HEK293 (cell line): Measurements from ENCODE around the gene ANAPC2.

Experiments
- BCL11B ChIP-seq: fragments of 450-650 bp; formaldehyde crosslinking; IDR thresholded peaks from 2 replicates; pipeline ENCODE4 v1.5.1; 2016; ENCODE audit warnings: low read depth, missing biosample characterization, missing genetic modification characterization
- FEZF1 ChIP-seq: fragments of 450-650 bp; formaldehyde crosslinking; IDR thresholded peaks from 2 replicates; pipeline ENCODE4 v1.5.1; 2016; ENCODE audit warnings: missing biosample characterization, missing genetic modification characterization
- GLIS1 ChIP-seq: fragments of 450-650 bp; formaldehyde crosslinking; IDR thresholded peaks from 2 replicates; pipeline ENCODE4 v1.5.1; 2016; ENCODE audit warnings: missing biosample characterization, missing genetic modification characterization
- HOXA7 ChIP-seq: sonication (generic); formaldehyde crosslinking; IDR thresholded peaks from 2 replicates; pipeline ENCODE4 v1.8.1; 2022; ENCODE audit warnings: missing genetic modification reagents, borderline replicate concordance
- KLF1 ChIP-seq: fragments of 450-650 bp; formaldehyde crosslinking; IDR thresholded peaks from 2 replicates; pipeline ENCODE4 v1.5.1; 2016; ENCODE audit warnings: missing biosample characterization, missing genetic modification characterization
- PRDM10 ChIP-seq: fragments of 450-650 bp; formaldehyde crosslinking; IDR thresholded peaks from 2 replicates; pipeline ENCODE4 v1.5.1; 2016; ENCODE audit warnings: missing biosample characterization, missing genetic modification characterization
- ZNF10 ChIP-seq: fragments of 450-650 bp; formaldehyde crosslinking; IDR thresholded peaks from 2 replicates; pipeline ENCODE4 v1.5.1; 2017; ENCODE audit warnings: missing biosample characterization, missing genetic modification characterization
- ZNF157 ChIP-seq: fragments of 450-650 bp; formaldehyde crosslinking; IDR thresholded peaks from 2 replicates; pipeline ENCODE4 v1.5.1; 2016; ENCODE audit warnings: missing biosample characterization, missing genetic modification characterization
- ZNF169 ChIP-seq: fragments of 450-650 bp; formaldehyde crosslinking; IDR thresholded peaks from 2 replicates; pipeline ENCODE4 v1.5.1; 2016; ENCODE audit warnings: missing biosample characterization, missing genetic modification characterization
- ZNF211 ChIP-seq: fragments of 450-650 bp; formaldehyde crosslinking; IDR thresholded peaks from 2 replicates; pipeline ENCODE4 v1.5.1; 2016; ENCODE audit warnings: low read depth, missing biosample characterization, missing genetic modification characterization
- ZNF221 ChIP-seq: fragments of 450-650 bp; formaldehyde crosslinking; IDR thresholded peaks from 2 replicates; pipeline ENCODE4 v1.5.1; 2017; ENCODE audit warnings: missing biosample characterization, missing genetic modification characterization, borderline replicate concordance
- ZNF292 ChIP-seq: fragments of 450-650 bp; formaldehyde crosslinking; IDR thresholded peaks from 2 replicates; pipeline ENCODE4 v1.5.1; 2016; ENCODE audit warnings: low read depth, missing biosample characterization, missing genetic modification characterization, borderline replicate concordance
- ZNF311 ChIP-seq: fragments of 450-650 bp; formaldehyde crosslinking; IDR thresholded peaks from 2 replicates; pipeline ENCODE4 v1.5.1; 2017; ENCODE audit warnings: missing biosample characterization, missing genetic modification characterization, borderline replicate concordance
- ZNF366 ChIP-seq: fragments of 450-650 bp; formaldehyde crosslinking; conservative IDR thresholded peaks from 2 replicates; pipeline ENCODE4 v1.5.1; 2016; ENCODE audit warnings: missing biosample characterization, missing genetic modification characterization
- ZNF423 ChIP-seq: fragments of 450-650 bp; formaldehyde crosslinking; IDR thresholded peaks from 2 replicates; pipeline ENCODE4 v1.5.1; 2016; ENCODE audit warnings: missing biosample characterization, missing genetic modification characterization
- ZNF473 ChIP-seq: fragments of 450-650 bp; formaldehyde crosslinking; IDR thresholded peaks from 2 replicates; pipeline ENCODE4 v1.5.1; 2017; ENCODE audit warnings: missing biosample characterization, missing genetic modification characterization
- ZNF610 ChIP-seq: fragments of 450-650 bp; formaldehyde crosslinking; IDR thresholded peaks from 2 replicates; pipeline ENCODE4 v1.5.1; 2016; ENCODE audit warnings: missing biosample characterization, missing genetic modification characterization, borderline replicate concordance
- ZNF768 ChIP-seq: fragments of 450-650 bp; formaldehyde crosslinking; IDR thresholded peaks from 2 replicates; pipeline ENCODE4 v1.5.1; 2018; ENCODE audit warnings: missing biosample characterization, mild to moderate bottlenecking, missing genetic modification characterization
- ZNF776 ChIP-seq: fragments of 450-650 bp; formaldehyde crosslinking; IDR thresholded peaks from 2 replicates; pipeline ENCODE4 v1.5.0; 2017; ENCODE audit warnings: missing biosample characterization, missing genetic modification characterization, borderline replicate concordance
- ZNF792 ChIP-seq: fragments of 450-650 bp; formaldehyde crosslinking; IDR thresholded peaks from 2 replicates; pipeline ENCODE4 v1.5.1; 2016; ENCODE audit warnings: missing biosample characterization, missing genetic modification characterization
- ZNF837 ChIP-seq: fragments of 450-650 bp; formaldehyde crosslinking; IDR thresholded peaks from 2 replicates; pipeline ENCODE4 v1.5.1; 2016; ENCODE audit warnings: missing biosample characterization, missing genetic modification characterization
- ZNF843 ChIP-seq: fragments of 450-650 bp; formaldehyde crosslinking; IDR thresholded peaks from 2 replicates; pipeline ENCODE4 v1.5.1; 2016; ENCODE audit warnings: missing biosample characterization, missing genetic modification characterization
- ZSCAN16 ChIP-seq: fragments of 450-650 bp; formaldehyde crosslinking; IDR thresholded peaks from 2 replicates; pipeline ENCODE4 v1.5.1; 2016; ENCODE audit warnings: missing biosample characterization, missing genetic modification characterization
- ZSCAN18 ChIP-seq: fragments of 450-650 bp; formaldehyde crosslinking; IDR thresholded peaks from 2 replicates; pipeline ENCODE4 v1.5.1; 2016; ENCODE audit warnings: missing biosample characterization, missing genetic modification characterization
- TF ChIP-seq, protein P1 (sequence below): fragments of 450-650 bp; formaldehyde crosslinking; IDR thresholded peaks from 2 replicates; pipeline ENCODE4 v1.5.1; 2016; ENCODE audit warnings: missing biosample characterization, missing genetic modification characterization, low read depth
- TF ChIP-seq, protein P2 (sequence below): fragments of 450-650 bp; formaldehyde crosslinking; IDR thresholded peaks from 2 replicates; pipeline ENCODE4 v1.5.1; 2016; ENCODE audit warnings: missing biosample characterization, missing genetic modification characterization
- TF ChIP-seq, protein P3 (sequence below): fragments of 450-650 bp; formaldehyde crosslinking; IDR thresholded peaks from 2 replicates; pipeline ENCODE4 v1.5.1; 2017; ENCODE audit warnings: missing biosample characterization, missing genetic modification characterization
- TF ChIP-seq, protein P4 (sequence below): sonication (generic); formaldehyde crosslinking; IDR thresholded peaks from 2 replicates; pipeline ENCODE4 v1.8.1; 2022; ENCODE audit warnings: mild to moderate bottlenecking, moderate library complexity, missing genetic modification reagents

Gene ANAPC2

DNA sequence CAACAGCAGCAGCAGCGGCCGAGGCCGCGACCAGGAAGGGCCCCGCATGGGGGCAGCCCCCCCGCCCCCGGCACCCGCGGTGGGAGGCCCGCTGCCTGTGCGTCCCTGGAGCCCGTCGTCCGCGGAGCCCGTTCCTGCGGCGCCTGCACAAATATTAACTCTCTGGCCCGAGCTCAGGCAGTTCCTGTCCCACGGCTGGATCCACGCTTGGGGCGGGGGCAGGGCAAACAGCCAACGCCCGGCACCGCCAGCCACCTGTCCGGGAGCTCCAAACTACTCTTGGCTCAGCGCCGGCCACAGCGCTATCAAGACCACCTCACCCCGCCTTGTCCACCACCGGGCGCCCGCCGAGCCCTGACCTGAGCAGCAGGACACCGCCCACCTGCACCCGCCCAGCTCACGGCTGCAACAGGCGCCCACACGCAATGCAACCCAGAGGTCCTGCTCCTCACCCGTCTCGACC lies 18.4 kb downstream of the ANAPC2 start, which contains the start of gene LRRC26 (continued):
- TF ChIP-seq ZNF221 (tag by site-specific recombination) (no peak), PRDM10 (no peak), ZNF311 (tag by site-specific recombination) (no peak), FEZF1 (no peak), ZNF843 (tag by site-specific recombination) (no peak), ZSCAN18 (tag by site-specific recombination) (no peak), ZNF10 (tag by site-specific recombination) (no peak), ZNF366 (no peak), ZNF169 (tag by site-specific recombination) (no peak), ZNF423 (no peak), HOXA7 (CRISPR knock-in tag) (no peak), ZNF211 (no peak), ZNF776 (tag by site-specific recombination) (no peak), GLIS1 (tag by site-specific recombination) (peak; percentile 81), ZNF610 (tag by site-specific recombination) (no peak), ZNF768 (tag by site-specific recombination) (no peak), ZSCAN16 (no peak), ZNF792 (tag by site-specific recombination) (0 out of 2 replicates have a peak, but pooled peaks have one; percentile 26), ZNF292 (no peak), KLF1 (tag by site-specific recombination) (peak; percentile 99), ZNF837 (tag by site-specific recombination) (no peak), ZNF157 (no peak), ZNF473 (tag by site-specific recombination) (no peak), BCL11B (0 out of 2 replicates have a peak, but pooled peaks have one; percentile 47)
- TF ChIP-seq, protein P1, sequence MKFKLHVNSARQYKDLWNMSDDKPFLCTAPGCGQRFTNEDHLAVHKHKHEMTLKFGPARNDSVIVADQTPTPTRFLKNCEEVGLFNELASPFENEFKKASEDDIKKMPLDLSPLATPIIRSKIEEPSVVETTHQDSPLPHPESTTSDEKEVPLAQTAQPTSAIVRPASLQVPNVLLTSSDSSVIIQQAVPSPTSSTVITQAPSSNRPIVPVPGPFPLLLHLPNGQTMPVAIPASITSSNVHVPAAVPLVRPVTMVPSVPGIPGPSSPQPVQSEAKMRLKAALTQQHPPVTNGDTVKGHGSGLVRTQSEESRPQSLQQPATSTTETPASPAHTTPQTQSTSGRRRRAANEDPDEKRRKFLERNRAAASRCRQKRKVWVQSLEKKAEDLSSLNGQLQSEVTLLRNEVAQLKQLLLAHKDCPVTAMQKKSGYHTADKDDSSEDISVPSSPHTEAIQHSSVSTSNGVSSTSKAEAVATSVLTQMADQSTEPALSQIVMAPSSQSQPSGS = no peak
- TF ChIP-seq, protein P2, sequence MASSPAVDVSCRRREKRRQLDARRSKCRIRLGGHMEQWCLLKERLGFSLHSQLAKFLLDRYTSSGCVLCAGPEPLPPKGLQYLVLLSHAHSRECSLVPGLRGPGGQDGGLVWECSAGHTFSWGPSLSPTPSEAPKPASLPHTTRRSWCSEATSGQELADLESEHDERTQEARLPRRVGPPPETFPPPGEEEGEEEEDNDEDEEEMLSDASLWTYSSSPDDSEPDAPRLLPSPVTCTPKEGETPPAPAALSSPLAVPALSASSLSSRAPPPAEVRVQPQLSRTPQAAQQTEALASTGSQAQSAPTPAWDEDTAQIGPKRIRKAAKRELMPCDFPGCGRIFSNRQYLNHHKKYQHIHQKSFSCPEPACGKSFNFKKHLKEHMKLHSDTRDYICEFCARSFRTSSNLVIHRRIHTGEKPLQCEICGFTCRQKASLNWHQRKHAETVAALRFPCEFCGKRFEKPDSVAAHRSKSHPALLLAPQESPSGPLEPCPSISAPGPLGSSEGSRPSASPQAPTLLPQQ (tag by site-specific recombination) = no peak
- TF ChIP-seq, protein P3, sequence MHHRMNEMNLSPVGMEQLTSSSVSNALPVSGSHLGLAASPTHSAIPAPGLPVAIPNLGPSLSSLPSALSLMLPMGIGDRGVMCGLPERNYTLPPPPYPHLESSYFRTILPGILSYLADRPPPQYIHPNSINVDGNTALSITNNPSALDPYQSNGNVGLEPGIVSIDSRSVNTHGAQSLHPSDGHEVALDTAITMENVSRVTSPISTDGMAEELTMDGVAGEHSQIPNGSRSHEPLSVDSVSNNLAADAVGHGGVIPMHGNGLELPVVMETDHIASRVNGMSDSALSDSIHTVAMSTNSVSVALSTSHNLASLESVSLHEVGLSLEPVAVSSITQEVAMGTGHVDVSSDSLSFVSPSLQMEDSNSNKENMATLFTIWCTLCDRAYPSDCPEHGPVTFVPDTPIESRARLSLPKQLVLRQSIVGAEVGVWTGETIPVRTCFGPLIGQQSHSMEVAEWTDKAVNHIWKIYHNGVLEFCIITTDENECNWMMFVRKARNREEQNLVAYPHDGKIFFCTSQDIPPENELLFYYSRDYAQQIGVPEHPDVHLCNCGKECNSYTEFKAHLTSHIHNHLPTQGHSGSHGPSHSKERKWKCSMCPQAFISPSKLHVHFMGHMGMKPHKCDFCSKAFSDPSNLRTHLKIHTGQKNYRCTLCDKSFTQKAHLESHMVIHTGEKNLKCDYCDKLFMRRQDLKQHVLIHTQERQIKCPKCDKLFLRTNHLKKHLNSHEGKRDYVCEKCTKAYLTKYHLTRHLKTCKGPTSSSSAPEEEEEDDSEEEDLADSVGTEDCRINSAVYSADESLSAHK (tag by site-specific recombination) = no peak
- TF ChIP-seq, protein P4, sequence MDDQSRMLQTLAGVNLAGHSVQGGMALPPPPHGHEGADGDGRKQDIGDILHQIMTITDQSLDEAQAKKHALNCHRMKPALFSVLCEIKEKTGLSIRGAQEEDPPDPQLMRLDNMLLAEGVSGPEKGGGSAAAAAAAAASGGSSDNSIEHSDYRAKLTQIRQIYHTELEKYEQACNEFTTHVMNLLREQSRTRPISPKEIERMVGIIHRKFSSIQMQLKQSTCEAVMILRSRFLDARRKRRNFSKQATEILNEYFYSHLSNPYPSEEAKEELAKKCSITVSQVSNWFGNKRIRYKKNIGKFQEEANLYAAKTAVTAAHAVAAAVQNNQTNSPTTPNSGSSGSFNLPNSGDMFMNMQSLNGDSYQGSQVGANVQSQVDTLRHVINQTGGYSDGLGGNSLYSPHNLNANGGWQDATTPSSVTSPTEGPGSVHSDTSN (CRISPR knock-in tag) = no peak
